Measurements from ENCODE around the gene IGSF8.

DNA sequence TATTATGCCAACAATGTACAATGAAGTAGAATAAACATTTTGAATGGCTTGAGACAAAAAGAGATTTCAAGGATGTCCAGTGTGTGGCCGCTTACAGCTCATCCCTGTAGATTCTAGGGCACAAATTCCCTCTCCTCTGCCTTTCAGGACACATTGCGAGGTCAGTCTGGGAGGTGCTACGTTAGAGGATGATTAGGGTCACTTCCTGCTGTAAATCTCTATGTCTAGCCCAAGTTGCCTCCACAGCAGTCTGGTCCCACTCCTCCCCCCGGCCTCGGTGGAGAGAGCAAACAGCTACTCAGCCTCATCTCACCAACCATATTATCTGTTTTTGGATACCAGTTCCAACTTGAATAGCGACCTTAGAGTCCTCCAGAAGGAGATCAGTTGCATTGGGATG, 45.5 kb downstream of the IGSF8 start:
- no peak for TF ChIP-seq CTCF (IDR thresholded peaks at IDR 0.05; ENCODE audit: control extremely low read depth in 1 of 3, insufficient read depth in 1 of 3, low read depth in 1 of 3, low read length in 3 of 3)
- no peak for TF ChIP-seq EZH2 (IDR thresholded peaks at IDR 0.05; ENCODE audit: low read depth, low read length, severe bottlenecking)
- no peak for TF ChIP-seq CHD7 (IDR thresholded peaks at IDR 0.05; ENCODE audit: insufficient replicate concordance, low read length)
- no peak for TF ChIP-seq SIN3A (conservative IDR thresholded peaks at IDR 0.05 in 1 of 2, IDR thresholded peaks at IDR 0.05 in 1 of 2; ENCODE audit: low read depth in 1 of 2, low read length in 2 of 2)
- no peak for TF ChIP-seq HDAC2 (IDR thresholded peaks at IDR 0.05; ENCODE audit: borderline replicate concordance in 1 of 2, low read depth in 2 of 2, low read length in 2 of 2)
- TF ChIP-seq POLR2A (IDR thresholded peaks at IDR 0.05; ENCODE audit: control extremely low read depth in 1 of 2, low read depth in 2 of 2, low read length in 2 of 2) = no peak
- no peak for TF ChIP-seq SP1 (IDR thresholded peaks at IDR 0.05; ENCODE audit: low read depth, low read length)
- no peak for TF ChIP-seq POLR2AphosphoS5 (IDR thresholded peaks at IDR 0.05; ENCODE audit: low read depth, low read length)
- no peak for TF ChIP-seq RFX5 (IDR thresholded peaks at IDR 0.05; ENCODE audit: borderline replicate concordance, low read depth, low read length)

Data from H1 (cell line).